Ureter (tissue), 1 donor: ENCODE data around the gene PPDPF. TPM values are rescaled to one million over a fixed set of nuclear protein-coding genes. Genes with fewer than 3 reads are reported as not detected.
"Not testable (repeated sequence)": the region's sequence is repeated elsewhere in the genome, so short reads cannot be mapped to it uniquely, and the experiment has no call there.

ENCODE experiments used
- DNase-seq: peaks from one replicate; pipeline ENCODE4 v3.0.0-alpha.2; 2020; ENCODE audit warnings: low spot score
- total RNA-seq: library from RNA; stranded (reverse); gene quantifications from one replicate; pipeline ENCODE4 v1.2.4, GENCODE V29; 2023
- donor health status: DM: yes; HTN: yes; CAD: no.

The PPDPF gene
- total RNA-seq, 1 donor from 2014 or later, result 507 TPM

DNA sequence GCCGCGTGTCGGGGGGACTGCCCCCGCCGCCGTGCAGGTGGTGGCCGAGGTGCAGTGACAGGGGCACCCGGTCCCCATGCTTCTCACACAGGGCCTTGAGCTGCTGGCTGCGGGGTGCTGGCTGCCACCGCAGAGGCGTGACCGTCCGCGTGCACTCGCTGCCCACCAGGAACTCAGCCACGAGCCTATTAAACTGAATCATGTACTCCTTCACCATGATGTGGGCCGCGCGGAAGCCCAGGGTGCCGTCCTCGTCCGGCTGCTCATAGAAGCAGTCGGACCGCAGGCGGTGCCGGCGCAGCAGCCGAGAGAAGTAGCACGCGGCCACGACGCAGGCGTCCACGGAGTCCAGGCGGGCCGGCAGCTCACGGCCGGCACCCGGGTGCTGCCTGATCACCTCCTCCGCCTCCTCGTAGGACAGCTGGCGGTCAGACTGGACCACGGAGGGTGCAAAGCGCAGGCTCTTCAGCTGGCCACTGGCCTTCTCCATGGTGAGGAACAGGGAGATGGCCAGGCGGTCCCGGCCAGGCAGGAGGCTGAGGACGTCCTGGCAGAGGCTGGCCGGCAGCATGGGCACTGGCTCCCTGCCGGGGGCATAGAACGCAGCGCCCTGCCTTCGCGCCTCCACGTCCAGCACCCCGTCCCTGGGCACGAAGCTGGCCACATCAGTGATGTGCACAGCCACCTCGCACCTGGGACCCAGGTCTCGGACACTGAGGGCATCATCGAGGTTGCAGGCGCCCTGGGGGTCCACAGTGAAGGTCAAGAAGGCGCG, 43.7 kb downstream of the PPDPF start:
- DNase-seq, result no peak

- no peak for DNase-seq
Measured at GRCh38 chr20:63565021-63565698, 44.6 kb downstream of the PPDPF start.

- DNase-seq, result no peak
Measured at GRCh38 chr20:63565699-63566335, 45.3 kb downstream of the PPDPF start.

GRCh38 chr20:63566395-63567135, 46.0 kb downstream of the PPDPF start:
- no peak for DNase-seq

DNA sequence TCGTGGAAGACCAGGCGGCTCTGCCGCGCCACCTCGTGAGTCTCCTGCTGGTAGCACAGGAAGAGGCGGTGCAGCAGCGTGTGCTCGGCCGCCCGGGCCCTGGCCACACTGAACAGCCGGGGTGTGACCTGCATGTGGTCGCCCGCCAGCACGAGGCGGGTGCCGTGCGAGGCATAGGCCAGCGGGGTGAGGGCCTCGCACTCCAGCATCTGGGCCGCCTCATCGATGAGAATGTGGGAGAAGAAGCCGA, 46.5 kb downstream of the PPDPF start:
- no peak for DNase-seq

- no peak for DNase-seq
Measured at GRCh38 chr20:63567386-63568169, 47.0 kb downstream of the PPDPF start.

DNA sequence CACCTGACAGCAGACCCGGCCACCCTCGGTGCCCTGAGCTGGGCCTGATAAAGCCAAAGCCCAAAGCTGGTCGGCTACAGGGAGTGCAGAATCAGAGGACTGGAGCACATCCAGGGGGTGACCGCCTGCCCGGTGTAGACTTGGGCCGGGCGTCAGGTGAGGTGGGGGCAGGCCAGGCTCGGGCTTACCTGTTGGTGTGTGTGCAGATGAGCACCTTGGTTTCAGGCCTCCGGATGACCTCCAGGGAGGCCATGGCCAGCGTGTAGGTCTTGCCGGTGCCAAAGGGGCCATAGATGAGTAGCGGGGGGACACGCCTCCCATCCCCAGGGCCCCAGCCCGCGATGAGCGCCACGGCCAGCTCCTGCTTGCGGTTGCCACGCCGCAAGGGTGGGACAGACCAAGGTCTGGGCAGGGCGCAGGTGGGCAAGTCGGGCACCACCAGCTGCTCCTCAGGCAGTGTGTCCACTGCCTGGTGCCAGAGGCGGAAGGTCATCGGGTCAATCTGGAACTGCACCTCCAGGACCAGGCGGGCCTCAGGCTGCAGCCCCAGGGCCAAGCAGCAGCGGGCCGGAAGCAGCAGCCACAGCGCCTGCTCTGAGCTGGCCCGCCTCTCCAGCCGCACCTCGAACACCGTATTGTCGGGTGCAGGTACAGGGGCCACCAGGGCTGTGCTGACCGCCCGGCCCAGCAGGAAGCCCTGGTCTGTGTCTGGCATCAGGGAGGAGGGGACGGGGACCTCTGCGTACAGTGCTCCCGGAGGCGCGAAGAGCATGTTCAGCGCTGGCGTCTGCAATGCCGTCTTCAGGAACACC, 47.8 kb downstream of the PPDPF start:
- no peak for DNase-seq

DNA sequence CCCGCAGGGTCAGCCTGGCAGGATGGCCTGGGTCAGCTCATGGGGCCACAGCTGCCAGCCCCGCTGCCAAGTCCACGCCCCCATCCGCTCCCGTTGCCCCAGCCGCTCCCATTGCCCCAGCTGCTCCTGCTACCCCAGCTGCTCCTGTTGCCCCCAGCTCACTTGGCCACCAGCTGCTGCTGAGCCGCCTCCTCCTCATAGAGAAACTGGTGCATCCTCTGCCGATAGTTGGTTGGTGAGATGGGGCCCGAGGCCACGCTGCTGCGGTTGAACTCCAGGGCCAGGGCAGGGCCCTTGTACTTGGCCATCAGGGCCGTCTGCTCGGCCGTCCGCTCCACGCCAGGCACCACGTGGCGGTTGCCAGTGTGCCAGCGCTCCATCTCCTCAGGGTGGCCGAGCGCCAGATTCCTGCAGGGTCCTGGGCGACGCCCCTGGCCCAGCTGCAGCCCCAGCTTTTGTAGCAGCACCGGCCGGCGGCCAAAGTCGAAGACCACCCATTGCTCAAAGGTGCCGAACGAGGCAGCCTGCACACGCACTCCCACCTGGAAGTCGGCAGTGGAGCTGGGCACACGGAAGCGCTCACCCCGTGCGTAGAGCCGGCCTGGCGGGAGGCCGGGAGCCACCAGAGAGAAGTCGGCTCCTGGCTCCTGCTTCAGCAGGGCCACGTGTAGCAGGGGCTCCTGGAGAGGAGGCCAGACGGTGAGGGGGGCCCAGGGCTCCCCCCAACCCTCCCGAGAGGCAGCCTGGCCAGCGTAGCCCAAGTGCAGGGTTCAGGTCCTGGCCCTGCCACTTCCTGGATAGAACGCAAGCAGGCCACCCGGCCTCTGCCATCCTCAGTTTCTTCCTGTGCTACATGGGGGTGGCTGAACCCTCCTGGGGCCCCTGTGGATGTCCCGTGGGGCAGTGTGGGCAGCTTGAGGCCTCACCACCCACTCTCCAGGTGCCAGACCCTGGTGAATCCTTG, 48.7 kb downstream of the PPDPF start:
- DNase-seq, result no peak

- no peak for DNase-seq
Measured at GRCh38 chr20:63570281-63571086, 49.9 kb downstream of the PPDPF start.

- not testable (repeated sequence) for DNase-seq
Measured at GRCh38 chr20:63571087-63571478, 50.5 kb downstream of the PPDPF start.

Other genes starting within 250 kb of the PPDPF start
- gene ARFGAP1, start 248.0 kb upstream of the PPDPF start, total RNA-seq, result 94.8 TPM
- not detected for gene COL20A1, start 227.6 kb upstream of the PPDPF start, total RNA-seq
- gene CHRNA4, start 159.4 kb upstream of the PPDPF start, total RNA-seq, result not detected
- not detected for gene KCNQ2, start 48.1 kb upstream of the PPDPF start, total RNA-seq
- gene EEF1A2, start 21.7 kb upstream of the PPDPF start, total RNA-seq, result 20.2 TPM
- gene PTK6, start 16.6 kb downstream of the PPDPF start, total RNA-seq, result 55.1 TPM
- 0.26 TPM for gene SRMS, start 27.0 kb downstream of the PPDPF start, total RNA-seq
- gene FNDC11, start 33.4 kb downstream of the PPDPF start, total RNA-seq, result 1.6 TPM
- 35.6 TPM for gene HELZ2, start 53.5 kb downstream of the PPDPF start, total RNA-seq
- gene GMEB2, start 106.3 kb downstream of the PPDPF start, total RNA-seq, result 13.3 TPM
- gene STMN3, start 132.7 kb downstream of the PPDPF start, total RNA-seq, result 16.5 TPM
- 45.9 TPM for gene RTEL1, start 137.5 kb downstream of the PPDPF start, total RNA-seq
- gene TNFRSF6B, start 175.9 kb downstream of the PPDPF start, total RNA-seq, result 19.8 TPM
- 69.8 TPM for gene ARFRP1, start 187.2 kb downstream of the PPDPF start, total RNA-seq
- gene ZGPAT, start 187.3 kb downstream of the PPDPF start, total RNA-seq, result 29.4 TPM
- 7.3 TPM for gene LIME1, start 215.9 kb downstream of the PPDPF start, total RNA-seq
- 93.6 TPM for gene SLC2A4RG, start 219.0 kb downstream of the PPDPF start, total RNA-seq